ENCODE results near the gene GALNT13. TPM values are rescaled to one million over a fixed set of nuclear protein-coding genes. Genes with fewer than 3 reads are reported as not detected.

The GALNT13 gene
- total RNA-seq, 2 donors from 2014 or later, result 6.0 to 9.8 TPM

DNA sequence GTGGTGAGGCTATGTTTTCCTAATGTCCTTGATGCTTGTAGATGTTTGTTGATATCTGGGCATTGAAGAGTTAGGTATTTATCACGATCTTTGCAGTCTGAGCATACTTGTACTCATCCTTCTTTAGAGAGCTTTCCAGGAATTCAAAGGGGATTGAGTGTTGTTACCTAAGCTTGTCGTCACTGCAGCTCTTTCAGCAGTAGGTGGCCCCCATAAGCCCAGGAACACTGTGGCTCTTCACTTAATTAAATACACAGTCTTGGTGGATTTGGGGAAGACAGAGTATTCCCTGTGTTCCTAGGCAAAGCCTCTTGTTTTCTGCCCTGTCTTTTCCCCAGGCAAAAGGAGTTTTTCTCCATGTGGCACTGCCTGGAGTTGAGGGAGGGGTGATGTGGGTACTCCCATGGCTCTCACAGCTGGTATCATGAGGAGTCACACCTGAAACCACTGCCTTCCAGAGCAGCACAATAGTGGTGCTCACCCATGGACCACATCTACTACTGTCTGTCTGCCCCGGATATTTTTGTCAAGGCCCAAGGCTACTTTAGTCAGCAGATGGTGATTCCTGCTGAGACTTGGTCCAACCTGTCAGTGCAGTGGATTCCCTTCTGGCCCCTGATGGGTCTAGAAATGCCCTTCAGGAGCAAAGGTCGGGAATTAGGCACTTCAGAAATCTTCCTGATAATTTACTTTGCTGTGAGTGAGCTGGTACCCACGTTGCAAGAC, 95.7 kb downstream of the GALNT13 start:
- WGBS, 2 experiments (ENCODE audit: insufficient coverage in 1 of 2, insufficient read length in 1 of 2), result 84 to 100% methylated on average over 3 to 5 of the region's 5 CpGs
- Mint-ChIP-seq H3K4me3 (no peak overlapping the region), H3K9me3 (no peaks in the 10 kb centered on the region), H3K27ac (no peak overlapping the region), H3K27me3 (ENCODE audit: insufficient read depth) (no peaks in the 10 kb centered on the region), H3K4me1 (peaks cover 2% of the 10 kb centered on the region), H3K36me3 (ENCODE audit: low read depth) (peaks cover 2% of the 10 kb centered on the region)
- TF ChIP-seq, protein P1, sequence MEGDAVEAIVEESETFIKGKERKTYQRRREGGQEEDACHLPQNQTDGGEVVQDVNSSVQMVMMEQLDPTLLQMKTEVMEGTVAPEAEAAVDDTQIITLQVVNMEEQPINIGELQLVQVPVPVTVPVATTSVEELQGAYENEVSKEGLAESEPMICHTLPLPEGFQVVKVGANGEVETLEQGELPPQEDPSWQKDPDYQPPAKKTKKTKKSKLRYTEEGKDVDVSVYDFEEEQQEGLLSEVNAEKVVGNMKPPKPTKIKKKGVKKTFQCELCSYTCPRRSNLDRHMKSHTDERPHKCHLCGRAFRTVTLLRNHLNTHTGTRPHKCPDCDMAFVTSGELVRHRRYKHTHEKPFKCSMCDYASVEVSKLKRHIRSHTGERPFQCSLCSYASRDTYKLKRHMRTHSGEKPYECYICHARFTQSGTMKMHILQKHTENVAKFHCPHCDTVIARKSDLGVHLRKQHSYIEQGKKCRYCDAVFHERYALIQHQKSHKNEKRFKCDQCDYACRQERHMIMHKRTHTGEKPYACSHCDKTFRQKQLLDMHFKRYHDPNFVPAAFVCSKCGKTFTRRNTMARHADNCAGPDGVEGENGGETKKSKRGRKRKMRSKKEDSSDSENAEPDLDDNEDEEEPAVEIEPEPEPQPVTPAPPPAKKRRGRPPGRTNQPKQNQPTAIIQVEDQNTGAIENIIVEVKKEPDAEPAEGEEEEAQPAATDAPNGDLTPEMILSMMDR (conservative IDR thresholded peaks at IDR 0.05), result peak; percentile 42
- H3K36me3 ChIP-seq (ENCODE audit: control insufficient read depth, insufficient read depth, low read length), result no peaks in the 10 kb centered on the region
- no peak for DNase-seq
- H3K27ac ChIP-seq (ENCODE audit: low read depth, low read length), result no peak overlapping the region
- H3K4me3 ChIP-seq (ENCODE audit: low read length), result no peak overlapping the region
- H3K9ac ChIP-seq (ENCODE audit: extremely low read depth, low read length, poor library complexity, severe bottlenecking), result no peak overlapping the region
- no peaks in the 10 kb centered on the region for H3K27me3 ChIP-seq (ENCODE audit: control insufficient read depth, insufficient read depth, low read length, poor library complexity, severe bottlenecking)
- H3K4me1 ChIP-seq (ENCODE audit: control insufficient read depth, insufficient read depth, low read length), result no peaks in the 10 kb centered on the region
- H3K9me3 ChIP-seq (ENCODE audit: control insufficient read depth, low read length), result no peaks in the 10 kb centered on the region

DNA sequence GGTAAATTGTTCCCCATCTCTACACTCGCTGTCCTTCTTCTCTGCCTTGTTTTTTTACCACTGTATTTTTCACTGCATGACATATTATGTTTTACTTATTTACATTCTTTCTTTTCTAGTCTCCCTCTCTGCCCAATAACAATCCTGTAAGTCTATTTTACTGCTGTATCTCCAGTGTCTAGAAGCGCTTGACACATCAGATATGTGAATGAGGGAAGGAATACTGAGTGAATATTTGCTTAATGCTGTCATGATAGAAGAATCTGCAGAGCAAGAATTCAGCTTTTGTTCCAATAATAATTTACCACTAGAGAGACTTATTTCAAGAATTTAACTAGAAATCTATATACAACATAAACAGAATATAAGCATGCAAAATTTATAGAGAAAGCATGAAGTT, 99.5 kb downstream of the GALNT13 start:
- no peak overlapping the region for H3K27ac Mint-ChIP-seq
- H3K27ac ChIP-seq (ENCODE audit: low read depth, low read length), result no peak overlapping the region
- no peak overlapping the region for H3K4me3 ChIP-seq (ENCODE audit: low read length)
- H3K4me1 Mint-ChIP-seq, result peaks cover 2% of the 10 kb centered on the region
- TF ChIP-seq, protein P1 (conservative IDR thresholded peaks at IDR 0.05), result no peak
- H3K9me3 ChIP-seq (ENCODE audit: control insufficient read depth, low read length), result no peaks in the 10 kb centered on the region
- no peaks in the 10 kb centered on the region for H3K9me3 Mint-ChIP-seq
- no peaks in the 10 kb centered on the region for H3K36me3 ChIP-seq (ENCODE audit: control insufficient read depth, insufficient read depth, low read length)
- DNase-seq, result no peak
- H3K4me1 ChIP-seq (ENCODE audit: control insufficient read depth, insufficient read depth, low read length), result no peaks in the 10 kb centered on the region
- no peak overlapping the region for H3K4me3 Mint-ChIP-seq
- H3K36me3 Mint-ChIP-seq (ENCODE audit: low read depth), result peaks cover 2% of the 10 kb centered on the region
- H3K27me3 ChIP-seq (ENCODE audit: control insufficient read depth, insufficient read depth, low read length, poor library complexity, severe bottlenecking), result no peaks in the 10 kb centered on the region
- H3K27me3 Mint-ChIP-seq (ENCODE audit: insufficient read depth), result no peaks in the 10 kb centered on the region
- WGBS, 2 experiments (ENCODE audit: insufficient coverage in 1 of 2, insufficient read length in 1 of 2), result 88 to 100% methylated on average over 1 to 2 of the region's 2 CpGs
- H3K9ac ChIP-seq (ENCODE audit: extremely low read depth, low read length, poor library complexity, severe bottlenecking), result no peak overlapping the region

DNA sequence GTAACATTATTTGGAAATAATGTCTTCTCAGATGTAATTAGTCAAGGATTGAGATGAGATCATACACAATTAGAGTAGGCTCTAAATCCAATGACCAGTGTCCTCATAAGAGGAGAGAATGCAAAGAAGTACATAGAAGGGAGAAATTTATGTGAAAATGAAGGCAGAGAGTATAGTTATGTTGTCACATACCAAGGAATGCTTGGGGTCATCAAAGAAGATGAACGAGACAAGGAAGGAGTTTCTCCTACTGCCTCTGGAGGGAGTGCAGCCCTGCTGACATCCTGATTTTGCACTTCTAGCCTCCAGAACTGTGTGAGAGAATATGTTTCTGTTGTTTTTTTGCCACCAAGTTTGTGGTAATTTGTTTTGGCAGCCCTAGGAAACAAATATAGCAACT, 100.1 kb downstream of the GALNT13 start:
- H3K27me3 Mint-ChIP-seq (ENCODE audit: insufficient read depth), result no peaks in the 10 kb centered on the region
- H3K36me3 ChIP-seq (ENCODE audit: control insufficient read depth, insufficient read depth, low read length), result no peaks in the 10 kb centered on the region
- WGBS, 2 experiments (ENCODE audit: insufficient coverage in 1 of 2, insufficient read length in 1 of 2), result 57 to 63% methylated on average over 1 of the region's 1 CpG
- no peaks in the 10 kb centered on the region for H3K36me3 Mint-ChIP-seq (ENCODE audit: low read depth)
- no peak overlapping the region for H3K27ac ChIP-seq (ENCODE audit: low read depth, low read length)
- no peak overlapping the region for H3K4me3 Mint-ChIP-seq
- H3K4me1 ChIP-seq (ENCODE audit: control insufficient read depth, insufficient read depth, low read length), result no peaks in the 10 kb centered on the region
- H3K4me3 ChIP-seq (ENCODE audit: low read length), result no peak overlapping the region
- TF ChIP-seq, protein P1 (conservative IDR thresholded peaks at IDR 0.05), result peak; percentile 69
- H3K9ac ChIP-seq (ENCODE audit: extremely low read depth, low read length, poor library complexity, severe bottlenecking), result no peak overlapping the region
- no peaks in the 10 kb centered on the region for H3K9me3 ChIP-seq (ENCODE audit: control insufficient read depth, low read length)
- peaks cover 2% of the 10 kb centered on the region for H3K4me1 Mint-ChIP-seq
- no peak overlapping the region for H3K27ac Mint-ChIP-seq
- no peaks in the 10 kb centered on the region for H3K9me3 Mint-ChIP-seq
- H3K27me3 ChIP-seq (ENCODE audit: control insufficient read depth, insufficient read depth, low read length, poor library complexity, severe bottlenecking), result no peaks in the 10 kb centered on the region
- no peak for DNase-seq
